GM12878 (cell line): ENCODE measurements around the gene SBF2. TPM values are rescaled to one million over a fixed set of nuclear protein-coding genes. Genes with fewer than 3 reads are reported as not detected.

Experiments used
- ATAC-seq: fragments of 200-7000 bp; cut with Tn5 transposase; 3 replicates; pipeline ENCODE4 v1.9.1; 2020; ENCODE audit warnings: mild to moderate bottlenecking, moderate library complexity
- BruUV-seq: library from RNA; stranded (reverse); fragments of 400-500 nt; replicated peaks from 2 replicates; lab custom pipeline; 2021; lab: Mats Ljungman, UMichigan
- CTCF ChIA-PET: fragments of 300-600 bp; sonication (Branson Sonifier 250); formaldehyde crosslinking; extraction: SDS; loops from one replicate; lab custom pipeline; 2021; ENCODE audit warnings: inconsistent platforms; lab: Yijun Ruan, JAX
- POLR2A ChIA-PET: fragments of 350-600 bp; formaldehyde crosslinking; extraction: SDS; loops from one replicate; lab custom pipeline; 2021; ENCODE audit warnings: inconsistent platforms; lab: Charles Lee
- RAD21 ChIA-PET: fragments of 300-600 bp; sonication (Branson Sonifier 250); formaldehyde crosslinking; loops from one replicate; lab custom pipeline; 2023; ENCODE audit warnings: antibody characterized with exemption; ENCODE audit not compliant: unreplicated experiment; lab: Charles Lee
- SMC1A ChIA-PET: fragments of 300-600 bp; sonication (Branson Sonifier 250); formaldehyde crosslinking; loops from one replicate; lab custom pipeline; 2023; ENCODE audit not compliant: unreplicated experiment, uncharacterized antibody; lab: Charles Lee
- DNase-seq: peaks from one replicate; pipeline ENCODE4 v3.0.0-alpha.2; 2011; ENCODE audit warnings: low read depth, low spot score
- FAIRE-seq: peaks from 3 replicates; lab custom pipeline; 2011; peaks lifted over from hg19 to GRCh38; lab: Jason Lieb, UNC
- H2AFZ ChIP-seq: 2 replicates; pipeline ENCODE4 v1.6.0; 2011; ENCODE audit warnings: low read depth, low read length, control low read depth; ENCODE audit not compliant: control insufficient read depth
- H3K27ac ChIP-seq: 2 replicates; pipeline ENCODE4 v1.5.1; 2011; ENCODE audit warnings: control low read depth; ENCODE audit not compliant: control insufficient read depth, insufficient read depth
- H3K27me3 ChIP-seq, 2 experiments: replicated peaks in 1 of 2; 2 replicates each; pipeline versions ENCODE4 v1.6.0 to v1.6.1; 2011; ENCODE audit warnings: low read length in 1 of 2; ENCODE audit not compliant: control insufficient read depth in 2 of 2, insufficient read depth in 2 of 2
- H3K36me3 ChIP-seq, 2 experiments: 2 replicates each; pipeline ENCODE4 v1.5.1; 2011; ENCODE audit warnings: low read length in 1 of 2; ENCODE audit not compliant: control insufficient read depth in 2 of 2, insufficient read depth in 2 of 2
- H3K4me1 ChIP-seq: 2 replicates; pipeline ENCODE4 v1.6.1; 2011; ENCODE audit warnings: mild to moderate bottlenecking, low read length, moderate library complexity, mixed read lengths; ENCODE audit not compliant: control insufficient read depth, insufficient read depth
- H3K4me2 ChIP-seq: 2 replicates; pipeline ENCODE4 v1.6.0; 2011; ENCODE audit warnings: control low read depth; ENCODE audit not compliant: control insufficient read depth, insufficient read depth
- H3K4me3 ChIP-seq: fragments of 200-600 bp; sonication (generic); 2 replicates; pipeline ENCODE4 v1.5.1; 2016
- H3K79me2 ChIP-seq: 2 replicates; pipeline ENCODE4 v1.6.0; 2011; ENCODE audit warnings: low read length; ENCODE audit not compliant: control insufficient read depth, insufficient read depth
- H3K9ac ChIP-seq: 2 replicates; pipeline ENCODE4 v1.8.0; 2011; ENCODE audit warnings: low read length, control low read depth, mixed read lengths; ENCODE audit not compliant: control insufficient read depth, insufficient read depth
- H3K9me3 ChIP-seq: replicated peaks from 3 replicates; pipeline ENCODE4 v1.5.1; 2011; ENCODE audit warnings: mild to moderate bottlenecking, low read length; ENCODE audit not compliant: control insufficient read depth, insufficient read depth
- H4K20me1 ChIP-seq: 2 replicates; pipeline ENCODE4 v1.6.0; 2011; ENCODE audit not compliant: control insufficient read depth, insufficient read depth
- BCL3 ChIP-seq: IDR thresholded peaks from 2 replicates; pipeline ENCODE4 v1.6.1; 2011; ENCODE audit warnings: borderline replicate concordance, low read depth, mild to moderate bottlenecking, moderate library complexity, low read length; ENCODE audit not compliant: insufficient read depth, poor library complexity, severe bottlenecking
- CREM ChIP-seq: IDR thresholded peaks from 2 replicates; pipeline ENCODE4 v1.6.1; 2014; ENCODE audit warnings: antibody characterized with exemption, low read depth
- EP300 ChIP-seq, 2 experiments: fragments of 150-350 bp in 1 of 2; IDR thresholded peaks; 2 replicates each; pipeline ENCODE4 v1.6.1; 2011 to 2012; ENCODE audit warnings: low read depth in 2 of 2, low read length in 2 of 2, borderline replicate concordance in 1 of 2, improper control_type of control experiment in 1 of 2, inconsistent platforms in 1 of 2; ENCODE audit not compliant: control insufficient read depth in 1 of 2
- HCFC1 ChIP-seq: fragments of 150-350 bp; IDR thresholded peaks from 2 replicates; pipeline ENCODE4 v1.6.1; 2014; ENCODE audit warnings: low read length
- MYC ChIP-seq: IDR thresholded peaks from 2 replicates; pipeline ENCODE4 v1.6.1; 2011; ENCODE audit warnings: mild to moderate bottlenecking, low read length, moderate library complexity, inconsistent platforms; ENCODE audit not compliant: insufficient read depth, insufficient replicate concordance, insufficient read length, severe bottlenecking
- NRF1 ChIP-seq: conservative IDR thresholded peaks from 2 replicates; pipeline ENCODE4 v1.6.1; 2011; ENCODE audit warnings: mild to moderate bottlenecking, low read depth, low read length, improper control_type of control experiment
- RUNX3 ChIP-seq: IDR thresholded peaks from 2 replicates; pipeline ENCODE4 v1.6.1; 2012; ENCODE audit warnings: low read length, inconsistent platforms
- SUPT20H ChIP-seq: IDR thresholded peaks from 2 replicates; pipeline ENCODE4 v1.6.1; 2011; ENCODE audit warnings: low read depth, mild to moderate bottlenecking, low read length, moderate library complexity, borderline replicate concordance; ENCODE audit not compliant: control insufficient read depth
- TCF7 ChIP-seq: IDR thresholded peaks from 2 replicates; pipeline ENCODE4 v1.6.1; 2014; ENCODE audit warnings: antibody characterized with exemption, borderline replicate concordance
- ZBED1 ChIP-seq: IDR thresholded peaks from 2 replicates; pipeline ENCODE4 v1.6.1; 2016; ENCODE audit warnings: borderline replicate concordance
- ZNF274 ChIP-seq: IDR thresholded peaks from one replicate; pipeline ENCODE4 v1.8.0; 2011; ENCODE audit not compliant: insufficient read length, insufficient read depth
- ZNF592 ChIP-seq: fragments of 450-650 bp; IDR thresholded peaks from 2 replicates; pipeline ENCODE4 v1.6.1; 2017; ENCODE audit warnings: mild to moderate bottlenecking, moderate library complexity
- ZNF687 ChIP-seq: fragments of 450-650 bp; IDR thresholded peaks from 2 replicates; pipeline ENCODE4 v1.6.1; 2017; ENCODE audit warnings: mild to moderate bottlenecking, moderate library complexity
- ZZZ3 ChIP-seq: IDR thresholded peaks from 2 replicates; pipeline ENCODE4 v1.6.1; 2011; ENCODE audit warnings: low read depth; ENCODE audit not compliant: control insufficient read depth, insufficient read length
- in situ Hi-C: fragments of 300-500 bp; cut with MboI; formaldehyde crosslinking; loops from 9 replicates; pipeline ENCODE4 v1.14.3; 2018; ENCODE audit warnings: mixed read lengths
- intact Hi-C: fragments of 100-400 bp; cut with micrococcal nuclease; formaldehyde crosslinking; loops from one replicate; pipeline ENCODE4 v1.14.2; 2022; ENCODE audit not compliant: unreplicated experiment
- polyA plus RNA-seq, 11 experiments: library from polyadenylated mRNA; depleted of rRNA in 4 of 11; unstranded in 6 of 11; stranded (reverse) in 5 of 11; fragments of >200 nt; fragmentation: Nextera tagmentation in 4 of 11; fragmentation: Illumina TruSeq in 1 of 11; extraction: Ambion mirVana in 4 of 11; extraction: Trizol in 1 of 11; gene quantifications; 1 replicate in 1 of 11; 2 replicates in 10 of 11; pipeline versions ENCODE4 v1.2.1 to v1.2.3, GENCODE V29; 2011 to 2016; ENCODE audit warnings: inconsistent platforms in 2 of 11, missing spikeins in 2 of 11, low read depth in 1 of 11
- total RNA-seq, 4 experiments: library from RNA; depleted of rRNA in 3 of 4; stranded (reverse); fragments of >200 nt in 3 of 4; fragmentation: Illumina TruSeq in 1 of 4; extraction: Trizol in 1 of 4; gene quantifications; 2 replicates each; pipeline versions ENCODE4 v1.2.1 to v1.2.3, GENCODE V29; 2013 to 2021
- TF ChIP-seq, protein P1 (sequence below): IDR thresholded peaks from 2 replicates; pipeline ENCODE4 v1.6.1; 2011; ENCODE audit warnings: low read depth, low read length, improper control_type of control experiment, borderline replicate concordance

Gene SBF2
- total and polyA plus RNA-seq, 10 of the 15 experiments (the other 5 are each of a cell fraction or from before 2014, with no cell fraction given), result 0.24 to 2.3 (median 1.1) TPM

DNA sequence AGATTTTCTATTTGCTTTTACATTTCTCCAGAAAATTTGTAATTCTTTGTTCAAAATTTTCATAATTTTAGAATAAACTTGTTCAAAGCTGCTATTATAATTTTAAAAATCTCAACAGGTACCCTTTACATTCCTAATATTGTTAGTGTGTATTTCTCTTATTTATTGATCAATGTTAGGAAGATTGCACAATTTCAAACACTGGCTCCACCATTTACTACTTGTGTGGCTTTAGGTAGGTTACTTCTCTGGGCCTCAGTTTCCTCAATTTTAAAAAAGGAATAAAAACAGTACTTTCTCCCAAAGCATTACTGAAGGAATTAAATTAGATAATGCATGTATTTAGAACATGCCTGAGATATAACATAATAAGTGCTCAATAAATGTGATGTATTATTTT is 180.2 kb downstream of the SBF2 start:
- H2AFZ ChIP-seq, result no peak overlapping the region
- in situ Hi-C loops, result no loop called here
- H3K27me3 ChIP-seq, result no peaks in the 10 kb centered on the region
- FAIRE-seq (no peak), ATAC-seq (no peak), DNase-seq (no peak)
- H3K27ac ChIP-seq, result no peak overlapping the region
- intact Hi-C loops, result no loop called here
- ChIA-PET RAD21 (no interaction called here), SMC1A (no interaction called here), CTCF (no interaction called here), POLR2A (no interaction called here)
- no peak overlapping the region for H3K4me2 ChIP-seq
- H3K36me3 ChIP-seq, result no peaks in the 10 kb centered on the region
- H3K4me1 ChIP-seq, result no peaks in the 10 kb centered on the region
- no TSS peak for BruUV-seq
- H4K20me1 ChIP-seq, result no peaks in the 10 kb centered on the region
- no peak overlapping the region for H3K9ac ChIP-seq
- no peaks in the 10 kb centered on the region for H3K9me3 ChIP-seq
- no peak overlapping the region for H3K4me3 ChIP-seq
- H3K79me2 ChIP-seq, result no peaks in the 10 kb centered on the region
- TF ChIP-seq RUNX3 (no peak), ZNF274 (no peak), SUPT20H (no peak), ZNF687 (no peak), MYC (no peak), EP300 (IDR thresholded peaks at IDR 0.05; ENCODE audit: borderline replicate concordance in 1 of 2, control insufficient read depth in 1 of 2, low read depth in 2 of 2, low read length in 2 of 2) (no peak), ZZZ3 (no peak), ZNF592 (no peak), HCFC1 (no peak), BCL3 (no peak), CREM (no peak), NRF1 (no peak), ZBED1 (no peak), TCF7 (no peak)
- TF ChIP-seq, protein P1, sequence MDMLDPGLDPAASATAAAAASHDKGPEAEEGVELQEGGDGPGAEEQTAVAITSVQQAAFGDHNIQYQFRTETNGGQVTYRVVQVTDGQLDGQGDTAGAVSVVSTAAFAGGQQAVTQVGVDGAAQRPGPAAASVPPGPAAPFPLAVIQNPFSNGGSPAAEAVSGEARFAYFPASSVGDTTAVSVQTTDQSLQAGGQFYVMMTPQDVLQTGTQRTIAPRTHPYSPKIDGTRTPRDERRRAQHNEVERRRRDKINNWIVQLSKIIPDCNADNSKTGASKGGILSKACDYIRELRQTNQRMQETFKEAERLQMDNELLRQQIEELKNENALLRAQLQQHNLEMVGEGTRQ, result no peak
